8988T (cell line): ENCODE data around the gene ZNF70.

ENCODE experiments used
- DNase-seq: peaks from one replicate; pipeline ENCODE4 v3.0.0; 2011

ZNF70 gene

GRCh38 chr22:23714596-23715578 is 36.0 kb downstream of the ZNF70 start:
- no peak for DNase-seq

GRCh38 chr22:23713696-23714595 is 37.0 kb downstream of the ZNF70 start:
- DNase-seq: no peak

- no peak for DNase-seq
Observed at GRCh38 chr22:23712256-23712655, 38.7 kb downstream of the ZNF70 start.

- no peak for DNase-seq
Observed at GRCh38 chr22:23709107-23709506, 41.8 kb downstream of the ZNF70 start.

- DNase-seq: no peak
Observed at GRCh38 chr22:23708270-23708669, 42.6 kb downstream of the ZNF70 start.

- no peak for DNase-seq
Observed at GRCh38 chr22:23705358-23705757, 45.6 kb downstream of the ZNF70 start.

- no peak for DNase-seq
Observed at GRCh38 chr22:23704829-23705228, 46.1 kb downstream of the ZNF70 start.

GRCh38 chr22:23704062-23704461 is 46.9 kb downstream of the ZNF70 start:
- DNase-seq: no peak

- DNase-seq: no peak
Observed at GRCh38 chr22:23700706-23701105, 50.2 kb downstream of the ZNF70 start.

GRCh38 chr22:23698673-23699235 is 52.2 kb downstream of the ZNF70 start:
- no peak for DNase-seq

GRCh38 chr22:23698094-23698493 is 52.8 kb downstream of the ZNF70 start:
- DNase-seq: no peak

- DNase-seq: no peak
Observed at GRCh38 chr22:23697031-23697970, 53.6 kb downstream of the ZNF70 start.

- DNase-seq: no peak
Observed at GRCh38 chr22:23696326-23696851, 54.5 kb downstream of the ZNF70 start.

- no peak for DNase-seq
Observed at GRCh38 chr22:23695571-23696325, 55.2 kb downstream of the ZNF70 start.

- no peak for DNase-seq
Observed at GRCh38 chr22:23695141-23695540, 55.8 kb downstream of the ZNF70 start.

- DNase-seq: no peak
Observed at GRCh38 chr22:23693979-23694680, 56.8 kb downstream of the ZNF70 start.

GRCh38 chr22:23692598-23693291 is 58.2 kb downstream of the ZNF70 start:
- DNase-seq: no peak

- no peak for DNase-seq
Observed at GRCh38 chr22:23691748-23692423, 59.0 kb downstream of the ZNF70 start.

- no peak for DNase-seq
Observed at GRCh38 chr22:23690713-23691112, 60.2 kb downstream of the ZNF70 start, which contains the start of gene RGL4. RGL4 (plus strand) TSS chr22:23691013; CDS start chr22:23692031, 1,018 bp downstream.
